HepG2 (cell line): ENCODE measurements around the gene C11orf16. TPM values are rescaled to one million over a fixed set of nuclear protein-coding genes. Genes with fewer than 3 reads are reported as not detected.

Source experiments
- ATAC-seq: fragments of 200-7000 bp; cut with Tn5 transposase; 3 replicates; pipeline ENCODE4 v1.9.1; 2020; ENCODE audit warnings: mild to moderate bottlenecking, moderate library complexity
- BruUV-seq: library from RNA; stranded (reverse); fragments of 400-500 nt; replicated peaks from 2 replicates; lab custom pipeline; 2021; lab: Mats Ljungman, UMichigan
- CTCF ChIA-PET: fragments of 300-600 bp; formaldehyde crosslinking; extraction: SDS; loops from one replicate; lab custom pipeline; 2021; ENCODE audit warnings: low total read pairs, inconsistent platforms, low intra/inter-chr PET ratio; lab: Yijun Ruan, JAX
- POLR2A ChIA-PET: fragments of 350-600 bp; sonication (Branson Sonifier 250); formaldehyde crosslinking; loops from one replicate; lab custom pipeline; 2020; ENCODE audit warnings: antibody characterized with exemption, inconsistent platforms; lab: Yijun Ruan, JAX
- DNase-seq: peaks from one replicate; pipeline ENCODE4 v3.0.0-alpha.2; 2015; ENCODE audit warnings: low spot score
- FAIRE-seq: peaks from 3 replicates; lab custom pipeline; 2011; peaks lifted over from hg19 to GRCh38; lab: Jason Lieb, UNC
- H2AFZ ChIP-seq: one replicate; pipeline ENCODE4 v1.6.1; 2011; ENCODE audit warnings: low read length, inconsistent platforms
- H3K27ac ChIP-seq: fragments of 300-600 bp; 3 replicates; pipeline ENCODE4 v1.8.0; 2011; ENCODE audit warnings: mixed run types, mild to moderate bottlenecking, mixed read lengths, low read length, inconsistent platforms; ENCODE audit not compliant: insufficient read depth; ENCODE audit errors: extremely low read length
- H3K27me3 ChIP-seq, 2 experiments: fragments of 200-600 bp in 1 of 2; 2 replicates in 1 of 2; 3 replicates in 1 of 2; pipeline versions ENCODE4 v1.6.0 to v1.8.0; 2011; ENCODE audit warnings: low read length in 2 of 2, mild to moderate bottlenecking in 2 of 2, moderate library complexity in 2 of 2, inconsistent platforms in 1 of 2; ENCODE audit not compliant: insufficient read depth in 2 of 2, control insufficient read depth in 1 of 2
- H3K36me3 ChIP-seq, 2 experiments: fragments of 200-600 bp in 1 of 2; replicated peaks in 1 of 2; 2 replicates in 1 of 2; 3 replicates in 1 of 2; pipeline versions ENCODE4 v1.5.1 to v1.8.0; 2011; ENCODE audit warnings: low read length in 2 of 2, inconsistent platforms in 1 of 2; ENCODE audit not compliant: insufficient read depth in 2 of 2, control insufficient read depth in 1 of 2
- H3K4me1 ChIP-seq: 2 replicates; pipeline ENCODE4 v1.5.1; 2012; ENCODE audit warnings: low read length, inconsistent platforms; ENCODE audit not compliant: insufficient read depth
- H3K4me2 ChIP-seq: 2 replicates; pipeline ENCODE4 v1.6.0; 2011; ENCODE audit warnings: low read depth, low read length, inconsistent platforms
- H3K4me3 ChIP-seq, 3 experiments: fragments of 200-600 bp in 1 of 3; sonication (generic), shearing (Covaris generic) in 1 of 3; replicated peaks in 1 of 3; 2 replicates each; pipeline ENCODE4 v1.5.1; 2011 to 2016; ENCODE audit warnings: low read length in 3 of 3, inconsistent platforms in 2 of 3, low read depth in 2 of 3, mild to moderate bottlenecking in 2 of 3, control low read depth in 1 of 3, mixed read lengths in 1 of 3; ENCODE audit not compliant: insufficient read depth in 1 of 3
- H3K79me2 ChIP-seq: one replicate; pipeline ENCODE4 v1.6.1; 2011; ENCODE audit warnings: low read length, inconsistent platforms; ENCODE audit not compliant: insufficient read depth
- H3K9ac ChIP-seq: 2 replicates; pipeline ENCODE4 v1.6.0; 2011; ENCODE audit warnings: mild to moderate bottlenecking, low read depth, low read length, inconsistent platforms; ENCODE audit not compliant: insufficient read depth
- H3K9me3 ChIP-seq: 2 replicates; pipeline ENCODE4 v1.5.1; 2012; ENCODE audit warnings: mild to moderate bottlenecking, low read length
- H4K20me1 ChIP-seq: 2 replicates; pipeline ENCODE4 v1.6.0; 2011; ENCODE audit warnings: inconsistent platforms, mild to moderate bottlenecking, low read length, moderate library complexity; ENCODE audit not compliant: insufficient read depth
- DNMT1 ChIP-seq: sonication (generic); formaldehyde crosslinking; IDR thresholded peaks from 2 replicates; pipeline ENCODE4 v1.5.1; 2020; ENCODE audit warnings: mild to moderate bottlenecking, missing genetic modification reagents
- GATAD1 ChIP-seq: IDR thresholded peaks from 2 replicates; pipeline ENCODE4 v1.6.1; 2016; ENCODE audit warnings: missing genetic modification reagents, missing compliant biosample characterization
- MEF2D ChIP-seq: sonication (generic); formaldehyde crosslinking; IDR thresholded peaks from 2 replicates; pipeline ENCODE4 v1.5.1; 2020; ENCODE audit warnings: mild to moderate bottlenecking, missing genetic modification reagents
- MIER3 ChIP-seq: IDR thresholded peaks from 2 replicates; pipeline ENCODE4 v1.6.1; 2016; ENCODE audit warnings: missing compliant biosample characterization, borderline replicate concordance
- MZF1 ChIP-seq: sonication (generic); formaldehyde crosslinking; IDR thresholded peaks from 2 replicates; pipeline ENCODE4 v1.8.1; 2023; ENCODE audit warnings: mild to moderate bottlenecking, missing genetic modification reagents, borderline replicate concordance
- NFATC3 ChIP-seq: sonication (generic); formaldehyde crosslinking; IDR thresholded peaks from 2 replicates; pipeline ENCODE4 v1.5.1; 2020; ENCODE audit warnings: mild to moderate bottlenecking, missing genetic modification reagents
- NFYB ChIP-seq: sonication (generic); formaldehyde crosslinking; IDR thresholded peaks from 2 replicates; pipeline ENCODE4 v1.4.0; 2020; ENCODE audit warnings: missing genetic modification reagents
- STAG1 ChIP-seq: sonication (generic); formaldehyde crosslinking; IDR thresholded peaks from 2 replicates; pipeline ENCODE4 v1.4.0; 2020; ENCODE audit warnings: missing genetic modification reagents
- ZFP1 ChIP-seq: IDR thresholded peaks from 2 replicates; pipeline ENCODE4 v1.6.1; 2016
- ZNF292 ChIP-seq: sonication (generic); formaldehyde crosslinking; IDR thresholded peaks from 2 replicates; pipeline ENCODE4 v1.8.1; 2022; ENCODE audit warnings: mild to moderate bottlenecking, low read depth, missing genetic modification reagents, borderline replicate concordance
- ZNF782 ChIP-seq: sonication (generic); formaldehyde crosslinking; IDR thresholded peaks from 2 replicates; pipeline ENCODE4 v1.4.0; 2020; ENCODE audit warnings: missing genetic modification reagents, mild to moderate bottlenecking, borderline replicate concordance
- ZNF816 ChIP-seq: sonication (generic); formaldehyde crosslinking; IDR thresholded peaks from 2 replicates; pipeline ENCODE4 v1.8.0; 2022; ENCODE audit warnings: missing genetic modification reagents, mild to moderate bottlenecking, borderline replicate concordance
- WGBS: methylation state at CpG from one replicate; pipeline ENCODE4 v1.1.6; 2017; ENCODE audit warnings: low lambda C conversion rate; 5-methylcytosine and 5-hydroxymethylcytosine counted together
- in situ Hi-C: cut with HindIII; loops from 2 replicates; pipeline ENCODE4 v1.10.0; 2017; ENCODE audit warnings: low pct_unique_long_range_greater_than_20kb; ENCODE audit not compliant: extremely low pct_ligation_motif_present
- intact Hi-C: fragments of 100-400 bp; cut with micrococcal nuclease; formaldehyde crosslinking; loops from one replicate; pipeline ENCODE4 v1.10.0; 2022; ENCODE audit not compliant: unreplicated experiment
- polyA plus RNA-seq, 8 experiments: library from polyadenylated mRNA; depleted of rRNA in 3 of 8; stranded (reverse) in 7 of 8; unstranded in 1 of 8; fragments of >200 nt; fragmentation: Illumina TruSeq in 4 of 8; extraction: Trizol in 4 of 8; gene quantifications; 2 replicates each; pipeline versions ENCODE4 v1.2.1 to v1.2.3, GENCODE V29; 2011 to 2016; ENCODE audit warnings: low read depth in 4 of 8, missing spikeins in 1 of 8, mixed read lengths in 1 of 8; ENCODE audit not compliant: insufficient read depth in 1 of 8
- total RNA-seq, 5 experiments: library from RNA; depleted of rRNA; stranded (reverse); fragments of >200 nt; fragmentation: Illumina TruSeq; extraction: Trizol; gene quantifications; 2 replicates each; pipeline ENCODE4 v1.2.3, GENCODE V29; 2016; ENCODE audit warnings: low read depth in 1 of 5
- TF ChIP-seq, protein P1 (sequence below): sonication (generic); formaldehyde crosslinking; IDR thresholded peaks from 2 replicates; pipeline ENCODE4 v1.5.0; 2020; ENCODE audit warnings: mild to moderate bottlenecking, missing genetic modification reagents, moderate library complexity
- TF ChIP-seq, protein P2 (sequence below): sonication (generic); formaldehyde crosslinking; IDR thresholded peaks from 2 replicates; pipeline ENCODE4 v1.8.1; 2023; ENCODE audit warnings: missing genetic modification reagents, mild to moderate bottlenecking, borderline replicate concordance

Gene C11orf16
- total and polyA plus RNA-seq, 2 of the 13 experiments (the other 11 are each of a cell fraction or from before 2014, with no cell fraction given): not detected

DNA sequence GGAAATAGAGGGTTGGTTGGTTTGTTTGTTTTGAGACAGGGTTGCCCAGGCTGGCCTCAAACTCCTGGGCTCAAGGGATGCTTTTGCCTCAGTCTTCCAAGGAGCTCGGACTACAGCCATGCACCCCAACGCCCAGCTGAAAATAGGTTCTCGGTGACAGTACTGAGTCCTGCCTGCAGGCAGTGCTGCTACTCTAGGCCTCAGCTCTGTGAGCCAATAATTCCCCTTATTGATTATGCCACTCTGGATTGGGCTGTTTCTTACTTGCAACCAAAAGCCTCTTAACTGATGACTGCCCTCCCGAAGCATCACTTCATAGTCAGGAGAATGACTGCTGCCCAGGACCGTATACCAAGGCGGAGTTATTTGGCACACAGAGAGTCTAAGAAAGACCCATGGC lies 1.2 kb upstream of the C11orf16 start:
- Histone ChIP-seq H2AFZ (no peak overlapping the region), H3K9ac (no peak overlapping the region), H3K4me1 (peaks cover 5% of the 10 kb centered on the region; the same call in 1 of the 2 replicates), H3K4me2 (no peak overlapping the region), H3K4me3 (no peak overlapping the region), H3K9me3 (no peaks in the 10 kb centered on the region), H3K36me3 (no peaks in the 10 kb centered on the region), H3K27me3 (no peaks in the 10 kb centered on the region), H4K20me1 (no peaks in the 10 kb centered on the region), H3K27ac (no peak overlapping the region), H3K79me2 (no peaks in the 10 kb centered on the region)
- FAIRE-seq: no peak
- WGBS: 80% methylated on average over 6 of the region's 6 CpGs
- in situ Hi-C loops: no loop called here
- peak; percentile 48; the same call in 2 of the 3 replicates for ATAC-seq
- TF ChIP-seq GATAD1 (CRISPR knock-in tag) (no peak), DNMT1 (no peak), STAG1 (CRISPR knock-in tag) (peak; percentile 12; the same call in 1 of the 2 replicates)
- TF ChIP-seq, protein P1, sequence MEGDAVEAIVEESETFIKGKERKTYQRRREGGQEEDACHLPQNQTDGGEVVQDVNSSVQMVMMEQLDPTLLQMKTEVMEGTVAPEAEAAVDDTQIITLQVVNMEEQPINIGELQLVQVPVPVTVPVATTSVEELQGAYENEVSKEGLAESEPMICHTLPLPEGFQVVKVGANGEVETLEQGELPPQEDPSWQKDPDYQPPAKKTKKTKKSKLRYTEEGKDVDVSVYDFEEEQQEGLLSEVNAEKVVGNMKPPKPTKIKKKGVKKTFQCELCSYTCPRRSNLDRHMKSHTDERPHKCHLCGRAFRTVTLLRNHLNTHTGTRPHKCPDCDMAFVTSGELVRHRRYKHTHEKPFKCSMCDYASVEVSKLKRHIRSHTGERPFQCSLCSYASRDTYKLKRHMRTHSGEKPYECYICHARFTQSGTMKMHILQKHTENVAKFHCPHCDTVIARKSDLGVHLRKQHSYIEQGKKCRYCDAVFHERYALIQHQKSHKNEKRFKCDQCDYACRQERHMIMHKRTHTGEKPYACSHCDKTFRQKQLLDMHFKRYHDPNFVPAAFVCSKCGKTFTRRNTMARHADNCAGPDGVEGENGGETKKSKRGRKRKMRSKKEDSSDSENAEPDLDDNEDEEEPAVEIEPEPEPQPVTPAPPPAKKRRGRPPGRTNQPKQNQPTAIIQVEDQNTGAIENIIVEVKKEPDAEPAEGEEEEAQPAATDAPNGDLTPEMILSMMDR (CRISPR knock-in tag): 0 out of 2 replicates have a peak, but pooled peaks have one; percentile 18
- POLR2A ChIA-PET: no interaction called here
- no peak for DNase-seq
- BruUV-seq: no TSS peak
- intact Hi-C loops: no loop called here
- CTCF ChIA-PET: no interaction called here

DNA sequence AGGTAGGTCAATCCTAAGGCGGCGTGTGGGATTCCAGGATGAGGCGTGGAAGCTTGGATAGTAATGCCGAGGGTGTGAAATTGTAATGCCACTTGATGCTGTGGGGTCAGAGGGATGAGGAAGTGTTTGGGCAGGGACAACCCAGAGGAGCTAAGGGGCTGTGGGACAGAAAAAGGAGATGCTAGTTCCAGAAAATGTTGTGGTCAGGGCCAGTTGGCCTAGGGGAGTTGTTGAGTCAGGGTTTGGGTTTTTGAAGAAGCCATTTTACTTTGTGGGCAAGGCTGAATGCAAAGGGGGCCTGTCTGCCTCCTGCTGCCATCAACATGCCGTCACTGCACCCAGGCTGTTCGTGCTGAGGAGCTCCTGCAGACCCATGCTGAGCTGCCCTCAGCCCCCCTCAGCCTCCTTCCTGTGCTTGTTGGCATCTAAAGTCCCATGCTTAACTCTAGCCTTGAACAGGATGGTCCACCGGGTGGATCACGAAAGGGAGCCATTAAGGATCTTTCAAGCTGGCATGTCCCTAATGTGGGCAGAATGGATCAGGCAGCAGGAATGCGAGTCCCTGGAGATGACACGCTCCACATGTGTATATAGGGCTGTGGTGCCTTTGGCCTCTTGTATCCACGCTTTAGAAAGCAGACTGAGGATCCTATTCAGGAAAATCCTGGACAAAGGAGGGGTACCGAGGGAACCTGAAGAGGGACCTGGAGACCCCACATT lies 2.1 kb downstream of the C11orf16 start:
- Histone ChIP-seq H3K27ac (no peak overlapping the region), H3K9ac (no peak overlapping the region), H3K9me3 (no peaks in the 10 kb centered on the region), H3K4me2 (no peak overlapping the region), H3K27me3 (no peaks in the 10 kb centered on the region), H3K4me1 (peaks cover 7% of the 10 kb centered on the region; the same call in 1 of the 2 replicates), H3K79me2 (no peaks in the 10 kb centered on the region), H2AFZ (no peak overlapping the region), H3K36me3 (no peaks in the 10 kb centered on the region), H3K4me3 (no peak overlapping the region), H4K20me1 (no peaks in the 10 kb centered on the region)
- 93% methylated on average over 7 of the region's 12 CpGs for WGBS
- no peak for ATAC-seq
- BruUV-seq: no TSS peak
- FAIRE-seq: no peak
- ChIA-PET POLR2A (no interaction called here), CTCF (no interaction called here)
- no peak for TF ChIP-seq ZFP1 (CRISPR knock-in tag)
- TF ChIP-seq ZNF782: no peak
- no peak for TF ChIP-seq MIER3 (CRISPR knock-in tag)
- TF ChIP-seq, protein P2, sequence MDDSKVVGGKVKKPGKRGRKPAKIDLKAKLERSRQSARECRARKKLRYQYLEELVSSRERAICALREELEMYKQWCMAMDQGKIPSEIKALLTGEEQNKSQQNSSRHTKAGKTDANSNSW (CRISPR knock-in tag): no peak
- TF ChIP-seq ZNF816: no peak
- no peak for TF ChIP-seq ZNF292 (CRISPR knock-in tag)
- TF ChIP-seq MEF2D (CRISPR knock-in tag): no peak
- TF ChIP-seq MZF1: no peak
- TF ChIP-seq NFYB (CRISPR knock-in tag): no peak
- TF ChIP-seq NFATC3 (CRISPR knock-in tag): no peak
- in situ Hi-C loops (no loop called here), intact Hi-C loops (no loop called here)
- DNase-seq: no peak
